Gastrocnemius medialis (tissue), 4 donors: Measurements from ENCODE around the gene EED.

Experiments used
- POLR2A ChIP-seq, 2 donors: fragments of 450-650 bp; IDR thresholded peaks; one replicate each; pipeline ENCODE4 v1.6.1; 2017; ENCODE audit warnings: antibody characterized with exemption in 2 of 2, mild to moderate bottlenecking in 2 of 2, moderate library complexity in 2 of 2
- TF ChIP-seq, protein P1 (sequence below), 5 experiments: fragments of 450-650 bp in 3 of 5; fragments of 200-600 bp in 2 of 5; sonication (generic) in 2 of 5; IDR thresholded peaks in 4 of 5; conservative IDR thresholded peaks in 1 of 5; 1 replicate in 4 of 5; 2 replicates in 1 of 5; pipeline ENCODE4 v1.5.1; 2016 to 2019; ENCODE audit warnings: antibody characterized with exemption in 5 of 5, mild to moderate bottlenecking in 3 of 5, moderate library complexity in 3 of 5

- TF ChIP-seq, protein P1, sequence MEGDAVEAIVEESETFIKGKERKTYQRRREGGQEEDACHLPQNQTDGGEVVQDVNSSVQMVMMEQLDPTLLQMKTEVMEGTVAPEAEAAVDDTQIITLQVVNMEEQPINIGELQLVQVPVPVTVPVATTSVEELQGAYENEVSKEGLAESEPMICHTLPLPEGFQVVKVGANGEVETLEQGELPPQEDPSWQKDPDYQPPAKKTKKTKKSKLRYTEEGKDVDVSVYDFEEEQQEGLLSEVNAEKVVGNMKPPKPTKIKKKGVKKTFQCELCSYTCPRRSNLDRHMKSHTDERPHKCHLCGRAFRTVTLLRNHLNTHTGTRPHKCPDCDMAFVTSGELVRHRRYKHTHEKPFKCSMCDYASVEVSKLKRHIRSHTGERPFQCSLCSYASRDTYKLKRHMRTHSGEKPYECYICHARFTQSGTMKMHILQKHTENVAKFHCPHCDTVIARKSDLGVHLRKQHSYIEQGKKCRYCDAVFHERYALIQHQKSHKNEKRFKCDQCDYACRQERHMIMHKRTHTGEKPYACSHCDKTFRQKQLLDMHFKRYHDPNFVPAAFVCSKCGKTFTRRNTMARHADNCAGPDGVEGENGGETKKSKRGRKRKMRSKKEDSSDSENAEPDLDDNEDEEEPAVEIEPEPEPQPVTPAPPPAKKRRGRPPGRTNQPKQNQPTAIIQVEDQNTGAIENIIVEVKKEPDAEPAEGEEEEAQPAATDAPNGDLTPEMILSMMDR (IDR thresholded peaks at IDR 0.05 in 4 of 5, conservative IDR thresholded peaks at IDR 0.05 in 1 of 5): no peak
- TF ChIP-seq POLR2A (IDR thresholded peaks at IDR 0.05): no peak
Measured at GRCh38 chr11:86201371-86201884, 43.1 kb upstream of the EED start.
